Measurements from ENCODE around the gene AGK.
A peak's percentile ranks its signal among the peaks of the same experiment; 100 is the strongest.
"Not testable (repeated sequence)": the region's sequence is repeated elsewhere in the genome, so short reads cannot be mapped to it uniquely, and the experiment has no call there.

The AGK gene

GRCh38 chr7:141550386-141551093, 670 bp upstream of the AGK start:
- in situ Hi-C loops (cut with HindIII; ENCODE audit: low sequenced_read_pairs) = no loop called here
- no peak for DNase-seq (ENCODE audit: low read depth, low spot score)
- H3K4me3 ChIP-seq (ENCODE audit: low read depth, low read length) = peak overlapping the region; percentile 78
- no peak for TF ChIP-seq CTCF (IDR thresholded peaks at IDR 0.05; ENCODE audit: low read depth, low read length)

GRCh38 chr7:141551782-141552181, 572 bp downstream of the AGK start:
- no peak for TF ChIP-seq CTCF (IDR thresholded peaks at IDR 0.05; ENCODE audit: low read depth, low read length)
- in situ Hi-C loops (cut with HindIII; ENCODE audit: low sequenced_read_pairs) = no loop called here
- peak overlapping the region; percentile 78 for H3K4me3 ChIP-seq (ENCODE audit: low read depth, low read length)
- DNase-seq (ENCODE audit: low read depth, low spot score) = peak; percentile 8

- H3K4me3 ChIP-seq (ENCODE audit: low read depth, low read length) = no peak overlapping the region
- TF ChIP-seq CTCF (IDR thresholded peaks at IDR 0.05; ENCODE audit: low read depth, low read length) = no peak
- no peak for DNase-seq (ENCODE audit: low read depth, low spot score)
- in situ Hi-C loops (cut with HindIII; ENCODE audit: low sequenced_read_pairs) = no loop called here
These were observed 6.2 kb downstream of the AGK start for GRCh38 chr7:141557360-141557759.

- H3K4me3 ChIP-seq (ENCODE audit: low read depth, low read length); in situ Hi-C loops (cut with HindIII; ENCODE audit: low sequenced_read_pairs): not testable (repeated sequence)
- DNase-seq (ENCODE audit: low read depth, low spot score) = peak; percentile 79
These were observed 6.8 kb downstream of the AGK start for GRCh38 chr7:141557831-141558531.

GRCh38 chr7:141558544-141559183, 7.5 kb downstream of the AGK start:
- TF ChIP-seq CTCF (IDR thresholded peaks at IDR 0.05; ENCODE audit: low read depth, low read length) = no peak
- in situ Hi-C loops (cut with HindIII; ENCODE audit: low sequenced_read_pairs) = no loop called here
- DNase-seq (ENCODE audit: low read depth, low spot score) = peak; percentile 83
- H3K4me3 ChIP-seq (ENCODE audit: low read depth, low read length) = no peak overlapping the region

- no peak for DNase-seq (ENCODE audit: low read depth, low spot score)
- no peak for TF ChIP-seq CTCF (IDR thresholded peaks at IDR 0.05; ENCODE audit: low read depth, low read length)
- in situ Hi-C loops (cut with HindIII; ENCODE audit: low sequenced_read_pairs) = no loop called here
- H3K4me3 ChIP-seq (ENCODE audit: low read depth, low read length) = no peak overlapping the region
These were observed 8.8 kb downstream of the AGK start for GRCh38 chr7:141559961-141560360.

GRCh38 chr7:141562036-141562435, 10.8 kb downstream of the AGK start:
- no peak for DNase-seq (ENCODE audit: low read depth, low spot score)
- no peak overlapping the region for H3K4me3 ChIP-seq (ENCODE audit: low read depth, low read length)
- in situ Hi-C loops (cut with HindIII; ENCODE audit: low sequenced_read_pairs) = no loop called here
- TF ChIP-seq CTCF (IDR thresholded peaks at IDR 0.05; ENCODE audit: low read depth, low read length) = no peak

All from astrocyte of the spinal cord (primary cell).